ENCODE data around the gene SMIM45.

SMIM45 gene

GRCh38 chr22:41917903-41918791 lies 33.8 kb upstream of the SMIM45 start:
- no peak overlapping the region for H3K9ac ChIP-seq (ENCODE audit: extremely low read depth, insufficient read length, low read length)
- no peak overlapping the region for H2AK5ac ChIP-seq (ENCODE audit: insufficient read length, low read length)
- no peak overlapping the region for H2BK5ac ChIP-seq (ENCODE audit: insufficient read length, low read length)
- peaks cover 12% of the 10 kb centered on the region for H3K23me2 ChIP-seq (ENCODE audit: insufficient read length, low read depth, low read length, poor library complexity, severe bottlenecking)
- Mint-ChIP-seq H3K27ac (no peak overlapping the region; a peak in 1 of 7 replicates), H3K4me1 (peaks cover 7 to 20% of the 10 kb centered on the region in 2 experiments; a peak in 3 of 4 replicates), H3K36me3 (ENCODE audit: insufficient read depth in 1 of 3, low read depth in 3 of 3) (no peaks in the 10 kb centered on the region; a peak in 1 of 7 replicates), H3K27me3 (ENCODE audit: low read depth) (peaks cover 79% of the 10 kb centered on the region), H3K9me3 (no peaks in the 10 kb centered on the region), H3K4me3 (peak overlapping the region; percentile 41 to 62; a peak in 3 of 5 replicates)
- H3K4me1 ChIP-seq (ENCODE audit: insufficient read depth, low read length) = peaks cover 2% of the 10 kb centered on the region; the same call in 1 of the 2 replicates
- no peaks in the 10 kb centered on the region for H3K79me2 ChIP-seq (ENCODE audit: insufficient read depth, low read length)
- H2AFZ ChIP-seq (ENCODE audit: low read length) = no peak overlapping the region
- no peak overlapping the region for H3K4me2 ChIP-seq (ENCODE audit: insufficient read depth, insufficient read length, low read length)
- H3K56ac ChIP-seq (ENCODE audit: insufficient read length, low read depth, low read length) = no peak overlapping the region
- H4K5ac ChIP-seq (ENCODE audit: insufficient read length, low read depth, low read length) = no peak overlapping the region
- peaks cover 34% of the 10 kb centered on the region for H3K27me3 ChIP-seq (ENCODE audit: insufficient read depth, low read length)
- H2BK120ac ChIP-seq (ENCODE audit: low read depth, low read length, poor library complexity, severe bottlenecking) = no peak overlapping the region
- DNase-seq = no peak
- no peak overlapping the region for H2BK15ac ChIP-seq (ENCODE audit: low read depth, low read length)
- no peak overlapping the region for H3K4ac ChIP-seq (ENCODE audit: low read depth, low read length)
- H3K27ac ChIP-seq (ENCODE audit: insufficient read length, low read depth, low read length) = no peak overlapping the region
- no peak overlapping the region for H4K91ac ChIP-seq (ENCODE audit: insufficient read length, low read depth, low read length)
- H3K79me1 ChIP-seq (ENCODE audit: insufficient read depth, low read depth, low read length, poor library complexity, severe bottlenecking) = no peaks in the 10 kb centered on the region
- no CpG with 5 or more reads among the region's 23 CpGs for WGBS (ENCODE audit: extremely low coverage, insufficient read length, low lambda C conversion rate)
- H3T11ph ChIP-seq (ENCODE audit: low read length) = no peak overlapping the region
- no peak overlapping the region for H4K8ac ChIP-seq (replicated peaks; ENCODE audit: insufficient read length, low read depth, low read length)
- no peak for TF ChIP-seq CTCF (conservative IDR thresholded peaks at IDR 0.05)
- H3K9me3 ChIP-seq (ENCODE audit: control insufficient read depth, low read depth, low read length) = no peaks in the 10 kb centered on the region
- no peak overlapping the region for H2BK12ac ChIP-seq (ENCODE audit: insufficient read length, low read depth, low read length)
- no peak overlapping the region for H2BK20ac ChIP-seq (ENCODE audit: low read depth, low read length, poor library complexity, severe bottlenecking)
- H3K23ac ChIP-seq (ENCODE audit: insufficient read length, low read depth, low read length) = no peak overlapping the region
- peaks cover 2% of the 10 kb centered on the region for H4K20me1 ChIP-seq (ENCODE audit: control insufficient read depth, insufficient read depth, insufficient read length)
- H3K14ac ChIP-seq (ENCODE audit: insufficient read depth, low read length) = no peak overlapping the region; the same call in 1 of the 2 replicates
- H3K18ac ChIP-seq (ENCODE audit: insufficient read length, low read depth, low read length) = no peak overlapping the region
